Activated CD8-positive, alpha-beta memory T cell treated with anti-CD3 and anti-CD28 coated beads, Interleukin-2, amount 50 U/mL, for 48 hours (primary cell): ENCODE data around the gene RBBP5.

Experiments
- DNase-seq: peaks from one replicate; pipeline ENCODE4 v3.0.0-alpha.2; 2020

The RBBP5 gene

GRCh38 chr1:205128050-205128449 lies 6.3 kb upstream of the RBBP5 start:
- no peak for DNase-seq

GRCh38 chr1:205127646-205128045 lies 5.9 kb upstream of the RBBP5 start:
- DNase-seq = no peak

GRCh38 chr1:205124726-205125125 lies 2.9 kb upstream of the RBBP5 start:
- DNase-seq = no peak

GRCh38 chr1:205122489-205122882 lies 708 bp upstream of the RBBP5 start:
- no peak for DNase-seq

- DNase-seq = no peak
Measured at GRCh38 chr1:205118752-205119151, 3.0 kb downstream of the RBBP5 start.

GRCh38 chr1:205111354-205111753 lies 10.4 kb downstream of the RBBP5 start:
- no peak for DNase-seq

GRCh38 chr1:205109711-205110110 lies 12.1 kb downstream of the RBBP5 start:
- DNase-seq = no peak

GRCh38 chr1:205109269-205109668 lies 12.5 kb downstream of the RBBP5 start:
- no peak for DNase-seq

- DNase-seq = no peak
Measured at GRCh38 chr1:205108464-205108863, 13.3 kb downstream of the RBBP5 start.

GRCh38 chr1:205107327-205107726 lies 14.5 kb downstream of the RBBP5 start:
- no peak for DNase-seq

GRCh38 chr1:205102404-205102803 lies 19.4 kb downstream of the RBBP5 start:
- no peak for DNase-seq

GRCh38 chr1:205098242-205098641 lies 23.5 kb downstream of the RBBP5 start:
- DNase-seq = no peak

GRCh38 chr1:205095422-205095821 lies 26.4 kb downstream of the RBBP5 start:
- DNase-seq = no peak

- DNase-seq = no peak
Measured at GRCh38 chr1:205091043-205091740, 30.6 kb downstream of the RBBP5 start.

- DNase-seq = no peak
Measured at GRCh38 chr1:205088341-205088740, 33.4 kb downstream of the RBBP5 start.

GRCh38 chr1:205084360-205084759 lies 37.4 kb downstream of the RBBP5 start, which contains the start of gene TMEM81:
TMEM81 (minus strand) TSS chr1:205084460; CDS start chr1:205084320, 140 bp downstream.
- no peak for DNase-seq

- peak; percentile 17 for DNase-seq
Measured at GRCh38 chr1:205082431-205082830, 39.3 kb downstream of the RBBP5 start.

- DNase-seq = no peak
Measured at GRCh38 chr1:205077934-205078311, 43.9 kb downstream of the RBBP5 start.

GRCh38 chr1:205077158-205077933 lies 44.4 kb downstream of the RBBP5 start:
- DNase-seq = peak; percentile 29

GRCh38 chr1:205076245-205076761 lies 45.5 kb downstream of the RBBP5 start:
- peak; percentile 26 for DNase-seq

GRCh38 chr1:205075642-205076155 lies 46.1 kb downstream of the RBBP5 start:
- peak; percentile 33 for DNase-seq

GRCh38 chr1:205074513-205074912 lies 47.3 kb downstream of the RBBP5 start:
- DNase-seq = peak; percentile 41

GRCh38 chr1:205074084-205074483 lies 47.7 kb downstream of the RBBP5 start:
- peak; percentile 39 for DNase-seq

- peak; percentile 17 for DNase-seq
Measured at GRCh38 chr1:205073511-205073910, 48.3 kb downstream of the RBBP5 start.
